Spinal cord (tissue), 10 donors: ENCODE data around the gene CDC25C. TPM values are rescaled to one million over a fixed set of nuclear protein-coding genes. Genes with fewer than 3 reads are reported as not detected.

Experiments
- DNase-seq, 6 donors: peaks; one replicate each; pipeline versions ENCODE4 v3.0.0 to v3.0.0-alpha.2; 2013 to 2015; ENCODE audit warnings: low spot score in 6 of 6, low read depth in 4 of 6
- H3K27ac ChIP-seq: one replicate; pipeline ENCODE4 v1.5.1; 2013; ENCODE audit warnings: low read depth, low read length, control low read depth
- H3K27me3 ChIP-seq: one replicate; pipeline ENCODE4 v1.6.1; 2013; ENCODE audit warnings: low read length; ENCODE audit not compliant: control insufficient read depth, insufficient read depth
- H3K36me3 ChIP-seq: one replicate; pipeline ENCODE4 v1.6.1; 2013; ENCODE audit warnings: low read length; ENCODE audit not compliant: control insufficient read depth, insufficient read depth
- H3K4me1 ChIP-seq: one replicate; pipeline ENCODE4 v1.6.1; 2013; ENCODE audit warnings: low read length; ENCODE audit not compliant: control insufficient read depth, insufficient read depth
- H3K4me3 ChIP-seq: one replicate; pipeline ENCODE4 v1.5.1; 2013; ENCODE audit warnings: low read depth, low read length, control low read depth
- H3K9me3 ChIP-seq: one replicate; pipeline ENCODE4 v1.6.1; 2013; ENCODE audit warnings: low read length; ENCODE audit not compliant: control insufficient read depth, insufficient read depth
- WGBS: methylation state at CpG from one replicate; pipeline ENCODE4 v1.1.5; 2013; ENCODE audit warnings: missing lambda C conversion rate; ENCODE audit not compliant: insufficient coverage; 5-methylcytosine and 5-hydroxymethylcytosine counted together
- long read RNA-seq, 4 donors: transcript quantifications; one replicate each; lab custom pipeline, GENCODE V29; 2026
- polyA plus RNA-seq, 2 donors: library from polyadenylated mRNA; unstranded; fragments of 120-200 nt; gene quantifications; one replicate each; pipeline ENCODE4 v1.2.1, GENCODE V29; 2013; ENCODE audit not compliant: insufficient read length in 2 of 2
- total RNA-seq, 2 donors: library from RNA; depleted of rRNA in 1 of 2; stranded (reverse); fragments of 120-200 nt in 1 of 2; fragments of >200 nt in 1 of 2; gene quantifications; one replicate each; pipeline versions ENCODE4 v1.2.3 to v1.2.4, GENCODE V29; 2013 to 2014
- donor health status: healthy.

CDC25C gene
- total RNA-seq (1 to 10 TPM; 3.7 to 4.4 TPM), polyA plus RNA-seq (1 to 10 TPM; 3.3 to 4.2 TPM)
- long read RNA-seq, donor 1, partial matches to known transcripts: 69 of 131 reads
- long read RNA-seq, donor 1, other reads (novel, unspliced or antisense): 62 of 131 reads
- long read RNA-seq, donor 2: 0 reads
- long read RNA-seq, donor 3: 0 reads
- long read RNA-seq, donor 4, partial matches to known transcripts: 124 of 132 reads
- long read RNA-seq, donor 4, other reads (novel, unspliced or antisense): 8 of 132 reads

- peak within 1 kb of the TSS; percentile 65 for H3K4me3 ChIP-seq
- WGBS: under 1% methylated on average over 42 of the region's 55 CpGs
- H3K4me1 ChIP-seq: peaks cover 17% of the 10 kb centered on the region
- peak within 1 kb of the TSS; percentile 40 for H3K27ac ChIP-seq
- H3K27me3 ChIP-seq: no peaks in the 10 kb centered on the region
- DNase-seq: peak; percentile 90 to 100 (median 98)
- H3K9me3 ChIP-seq: no peaks in the 10 kb centered on the region
- H3K36me3 ChIP-seq: no peaks in the 10 kb centered on the region
These were observed at the start of gene CDC25C for GRCh38 chr5:138331449-138332368. Gene CDC25C, minus strand, starts transcription at chr5:138331804. Its CDS starts 624 bp downstream, at chr5:138331180.

GRCh38 chr5:138372653-138373052 is 41.0 kb upstream of the CDC25C start:
- Histone ChIP-seq H3K36me3 (peaks cover 22% of the 10 kb centered on the region), H3K4me1 (no peaks in the 10 kb centered on the region), H3K4me3 (no peak overlapping the region), H3K27ac (no peak overlapping the region), H3K9me3 (no peaks in the 10 kb centered on the region), H3K27me3 (no peaks in the 10 kb centered on the region)
- no peak for DNase-seq
- 0% methylated on average over 1 of the region's 5 CpGs for WGBS

- H3K36me3 ChIP-seq: peaks cover 22% of the 10 kb centered on the region
- H3K4me3 ChIP-seq: no peak overlapping the region
- H3K9me3 ChIP-seq: no peaks in the 10 kb centered on the region
- no peak for DNase-seq
- WGBS: no CpG with 5 or more reads among the region's 1 CpG
- H3K4me1 ChIP-seq: no peaks in the 10 kb centered on the region
- no peak overlapping the region for H3K27ac ChIP-seq
- H3K27me3 ChIP-seq: no peaks in the 10 kb centered on the region
These were observed 40.6 kb upstream of the CDC25C start for GRCh38 chr5:138372225-138372624.

- 90% methylated on average over 1 of the region's 2 CpGs for WGBS
- no peaks in the 10 kb centered on the region for H3K9me3 ChIP-seq
- H3K36me3 ChIP-seq: peaks cover 20% of the 10 kb centered on the region
- H3K4me3 ChIP-seq: no peak overlapping the region
- H3K27ac ChIP-seq: no peak overlapping the region
- no peaks in the 10 kb centered on the region for H3K27me3 ChIP-seq
- DNase-seq: no peak
- no peaks in the 10 kb centered on the region for H3K4me1 ChIP-seq
These were observed 39.9 kb upstream of the CDC25C start for GRCh38 chr5:138371454-138371853.

GRCh38 chr5:138370537-138370936 is 38.9 kb upstream of the CDC25C start:
- Histone ChIP-seq H3K27ac (no peak overlapping the region), H3K4me3 (no peak overlapping the region), H3K36me3 (peaks cover 14% of the 10 kb centered on the region), H3K27me3 (no peaks in the 10 kb centered on the region), H3K9me3 (no peaks in the 10 kb centered on the region), H3K4me1 (no peaks in the 10 kb centered on the region)
- no peak for DNase-seq
- WGBS: 50% methylated on average over 1 of the region's 3 CpGs

GRCh38 chr5:138369706-138370105 is 38.1 kb upstream of the CDC25C start:
- no peaks in the 10 kb centered on the region for H3K27me3 ChIP-seq
- H3K4me1 ChIP-seq: no peaks in the 10 kb centered on the region
- peaks cover 14% of the 10 kb centered on the region for H3K36me3 ChIP-seq
- DNase-seq: no peak
- no CpG with 5 or more reads among the region's 2 CpGs for WGBS
- H3K9me3 ChIP-seq: no peaks in the 10 kb centered on the region
- no peak overlapping the region for H3K27ac ChIP-seq
- H3K4me3 ChIP-seq: no peak overlapping the region

- Histone ChIP-seq H3K4me3 (no peak overlapping the region), H3K27me3 (no peaks in the 10 kb centered on the region), H3K36me3 (peaks cover 13% of the 10 kb centered on the region), H3K4me1 (no peaks in the 10 kb centered on the region), H3K9me3 (no peaks in the 10 kb centered on the region), H3K27ac (no peak overlapping the region)
- WGBS: 76% methylated on average over 5 of the region's 5 CpGs
- no peak for DNase-seq
These were observed 37.7 kb upstream of the CDC25C start for GRCh38 chr5:138369261-138369660.

GRCh38 chr5:138366632-138367382 is 35.2 kb upstream of the CDC25C start:
- no peak for DNase-seq
- Histone ChIP-seq H3K27me3 (no peaks in the 10 kb centered on the region), H3K27ac (no peak overlapping the region), H3K4me1 (no peaks in the 10 kb centered on the region), H3K36me3 (no peaks in the 10 kb centered on the region), H3K9me3 (no peaks in the 10 kb centered on the region), H3K4me3 (no peak overlapping the region)
- 35% methylated on average over 3 of the region's 4 CpGs for WGBS

- Histone ChIP-seq H3K36me3 (no peaks in the 10 kb centered on the region), H3K4me3 (no peak overlapping the region), H3K4me1 (no peaks in the 10 kb centered on the region), H3K27me3 (no peaks in the 10 kb centered on the region), H3K27ac (no peak overlapping the region), H3K9me3 (no peaks in the 10 kb centered on the region)
- no CpG with 5 or more reads among the region's 1 CpG for WGBS
- DNase-seq: no peak
These were observed 33.0 kb upstream of the CDC25C start for GRCh38 chr5:138364576-138364975.
